Right atrium auricular region (tissue), 2 donors: ENCODE measurements around the gene PARD3B. TPM values are rescaled to one million over a fixed set of nuclear protein-coding genes. Genes with fewer than 3 reads are reported as not detected.

Experiments used
- DNase-seq: peaks from one replicate; pipeline ENCODE4 v3.0.0-alpha.2; 2019; ENCODE audit warnings: low spot score
- H3K27ac ChIP-seq, 2 donors: fragments of 200-600 bp; sonication (generic); 1 replicate in 1 of 2; 2 replicates in 1 of 2; pipeline ENCODE4 v1.5.1; 2016 to 2019
- H3K27me3 ChIP-seq, 2 donors: fragments of 200-600 bp; sonication (generic); one replicate each; pipeline versions ENCODE4 v1.5.1 to v1.6.0; 2017 to 2019
- H3K36me3 ChIP-seq: fragments of 200-600 bp; sonication (generic); one replicate; pipeline ENCODE4 v1.5.1; 2016
- H3K4me1 ChIP-seq, 2 donors: fragments of 200-600 bp; sonication (generic); one replicate each; pipeline versions ENCODE4 v1.5.1 to v1.6.0; 2017 to 2019
- H3K4me3 ChIP-seq, 2 donors: fragments of 200-600 bp; sonication (generic); 1 replicate in 1 of 2; 2 replicates in 1 of 2; pipeline ENCODE4 v1.5.1; 2017 to 2019; ENCODE audit warnings: mild to moderate bottlenecking in 1 of 2, moderate library complexity in 1 of 2
- H3K9me3 ChIP-seq, 2 donors: fragments of 200-600 bp; sonication (generic); one replicate each; pipeline ENCODE4 v1.5.1; 2019
- total RNA-seq, 2 donors: library from RNA; depleted of rRNA; stranded (reverse); fragments of >200 nt; gene quantifications; one replicate each; pipeline ENCODE4 v1.1.0, GENCODE V29; 2016
- TF ChIP-seq, protein P1 (sequence below), 2 donors: fragments of 200-600 bp; sonication (generic); IDR thresholded peaks; one replicate each; pipeline ENCODE4 v1.5.1; 2019; ENCODE audit warnings: antibody characterized with exemption in 2 of 2

Gene PARD3B
- total RNA-seq, 2 donors from 2014 or later: 7.4 to 12.2 TPM

DNA sequence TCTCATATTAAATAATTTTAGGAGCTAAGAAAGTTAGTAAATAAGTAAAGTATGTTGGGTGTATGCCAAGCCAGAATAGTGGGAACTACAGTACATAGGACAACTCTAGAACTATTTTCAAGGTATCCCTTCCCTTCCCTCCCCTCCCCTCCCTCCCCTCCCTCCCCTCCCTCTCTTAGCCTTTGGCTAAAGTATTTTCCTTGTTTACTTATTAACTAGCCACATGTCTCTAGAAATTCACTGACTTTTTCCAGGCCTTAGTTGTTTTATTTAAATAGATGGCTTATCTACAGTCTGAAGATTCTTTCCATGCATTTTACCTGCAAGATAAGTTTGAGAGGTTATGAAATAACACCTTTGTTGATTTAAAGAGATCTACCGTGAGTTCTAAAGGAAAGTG is 402.1 kb downstream of the PARD3B start:
- H3K4me3 ChIP-seq: no peak overlapping the region

DNA sequence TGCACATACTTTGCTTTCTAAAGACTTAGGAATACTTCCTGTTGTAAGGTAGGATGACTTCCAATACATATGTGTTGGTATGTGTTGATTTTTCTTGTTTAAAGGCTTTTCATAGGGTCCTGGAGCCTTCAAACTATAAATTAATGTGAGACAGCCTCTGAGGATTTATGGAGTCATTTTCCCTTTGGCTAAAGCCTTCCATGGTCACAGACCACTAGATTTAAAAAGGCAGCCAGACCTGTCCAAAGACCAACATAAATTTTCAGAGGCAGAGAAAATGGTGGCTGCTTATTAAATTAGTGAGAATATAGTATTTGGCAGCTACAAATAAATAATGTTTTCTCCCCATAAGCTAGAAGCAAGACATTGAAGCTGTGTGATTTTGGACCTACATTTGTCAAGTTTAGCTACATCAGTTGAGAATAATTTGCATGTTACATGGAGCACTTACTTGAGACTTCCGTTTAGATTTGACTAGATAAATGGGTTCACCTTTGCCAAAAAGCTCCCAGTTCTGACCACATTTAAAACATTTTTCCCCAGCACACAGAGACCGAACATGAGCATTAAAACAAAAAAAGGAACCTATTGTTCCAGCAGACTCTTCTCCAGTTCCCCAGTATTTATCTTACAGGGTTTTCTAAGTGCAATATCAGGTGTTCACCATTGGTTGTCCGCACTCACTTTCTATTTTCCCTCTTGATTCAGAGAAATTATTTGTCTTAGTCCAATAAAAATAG is 402.9 kb downstream of the PARD3B start:
- no peak for DNase-seq
- H3K27ac ChIP-seq: no peak overlapping the region
- peaks cover 0 to 9% of the 10 kb centered on the region in 2 donors for H3K9me3 ChIP-seq
- no peaks in the 10 kb centered on the region for H3K36me3 ChIP-seq
- no peaks in the 10 kb centered on the region for H3K27me3 ChIP-seq
- H3K4me3 ChIP-seq: no peak overlapping the region
- no peaks in the 10 kb centered on the region for H3K4me1 ChIP-seq
- TF ChIP-seq, protein P1, sequence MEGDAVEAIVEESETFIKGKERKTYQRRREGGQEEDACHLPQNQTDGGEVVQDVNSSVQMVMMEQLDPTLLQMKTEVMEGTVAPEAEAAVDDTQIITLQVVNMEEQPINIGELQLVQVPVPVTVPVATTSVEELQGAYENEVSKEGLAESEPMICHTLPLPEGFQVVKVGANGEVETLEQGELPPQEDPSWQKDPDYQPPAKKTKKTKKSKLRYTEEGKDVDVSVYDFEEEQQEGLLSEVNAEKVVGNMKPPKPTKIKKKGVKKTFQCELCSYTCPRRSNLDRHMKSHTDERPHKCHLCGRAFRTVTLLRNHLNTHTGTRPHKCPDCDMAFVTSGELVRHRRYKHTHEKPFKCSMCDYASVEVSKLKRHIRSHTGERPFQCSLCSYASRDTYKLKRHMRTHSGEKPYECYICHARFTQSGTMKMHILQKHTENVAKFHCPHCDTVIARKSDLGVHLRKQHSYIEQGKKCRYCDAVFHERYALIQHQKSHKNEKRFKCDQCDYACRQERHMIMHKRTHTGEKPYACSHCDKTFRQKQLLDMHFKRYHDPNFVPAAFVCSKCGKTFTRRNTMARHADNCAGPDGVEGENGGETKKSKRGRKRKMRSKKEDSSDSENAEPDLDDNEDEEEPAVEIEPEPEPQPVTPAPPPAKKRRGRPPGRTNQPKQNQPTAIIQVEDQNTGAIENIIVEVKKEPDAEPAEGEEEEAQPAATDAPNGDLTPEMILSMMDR (IDR thresholded peaks at IDR 0.05): no peak

More for the DNA sequence above, 402.1 kb downstream of the PARD3B start:
- no peak for DNase-seq
- Histone ChIP-seq H3K27ac (no peak overlapping the region), H3K36me3 (no peaks in the 10 kb centered on the region), H3K4me1 (no peaks in the 10 kb centered on the region), H3K27me3 (no peaks in the 10 kb centered on the region), H3K9me3 (peaks cover 0 to 9% of the 10 kb centered on the region in 2 donors)
- TF ChIP-seq, protein P1 (IDR thresholded peaks at IDR 0.05): no peak

DNA sequence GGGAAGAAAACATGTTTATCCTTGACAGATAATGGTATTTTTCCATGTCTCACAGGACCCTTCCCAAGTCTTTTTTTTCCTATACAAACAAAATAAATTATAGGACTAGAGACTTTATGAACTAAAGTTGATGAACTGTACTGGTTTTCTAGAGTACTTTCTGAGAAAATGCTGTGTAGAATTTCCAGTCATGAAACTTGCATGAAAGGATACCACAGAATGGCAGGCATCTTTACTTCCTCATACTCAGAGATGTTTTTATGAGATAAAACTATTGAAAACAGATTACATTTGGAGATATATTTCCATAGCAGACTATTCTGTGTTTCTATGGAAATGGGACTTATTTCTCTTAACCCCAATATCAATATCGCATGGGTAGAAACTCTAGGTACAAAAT is 403.5 kb downstream of the PARD3B start:
- no peak overlapping the region for H3K4me3 ChIP-seq
- no peak overlapping the region for H3K27ac ChIP-seq
- TF ChIP-seq, protein P1 (IDR thresholded peaks at IDR 0.05): no peak

DNA sequence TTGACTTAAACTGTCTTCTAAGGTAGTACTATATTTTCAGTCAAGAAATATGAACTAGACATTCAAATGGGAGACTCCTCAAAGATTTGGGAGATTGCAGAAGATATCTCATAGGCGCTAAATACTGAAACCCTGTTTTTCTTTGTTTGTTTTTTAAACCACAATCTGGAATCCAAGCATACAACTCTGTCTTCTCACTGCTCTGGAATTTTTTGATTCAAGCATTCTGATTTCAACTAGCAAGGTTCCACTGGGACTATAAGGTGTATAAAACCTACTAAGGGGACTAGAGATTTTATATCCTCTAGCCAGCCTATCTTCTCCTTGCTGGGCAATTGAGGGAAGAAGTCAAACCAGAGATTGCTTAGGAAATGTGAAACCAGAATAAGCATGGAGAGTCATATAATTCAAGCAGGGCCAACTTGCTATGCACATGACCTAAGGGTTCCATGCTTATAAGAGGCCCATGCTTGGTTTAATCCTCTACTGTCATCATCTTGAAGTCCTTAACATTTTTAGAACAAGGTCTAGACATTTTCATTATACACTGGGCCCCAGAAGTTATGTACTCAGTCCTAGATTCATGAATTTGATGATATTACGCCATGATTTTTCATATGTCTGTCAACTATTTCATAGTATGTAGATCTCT is 405.5 kb downstream of the PARD3B start:
- no peaks in the 10 kb centered on the region for H3K36me3 ChIP-seq
- H3K4me3 ChIP-seq: no peak overlapping the region
- TF ChIP-seq, protein P1 (IDR thresholded peaks at IDR 0.05): no peak
- no peaks in the 10 kb centered on the region for H3K9me3 ChIP-seq
- no peaks in the 10 kb centered on the region for H3K27me3 ChIP-seq
- no peak overlapping the region for H3K27ac ChIP-seq
- H3K4me1 ChIP-seq: no peaks in the 10 kb centered on the region
- DNase-seq: no peak

More for the DNA sequence above, 403.5 kb downstream of the PARD3B start:
- Histone ChIP-seq H3K9me3 (peaks cover 0 to 9% of the 10 kb centered on the region in 2 donors), H3K4me1 (no peaks in the 10 kb centered on the region), H3K36me3 (no peaks in the 10 kb centered on the region), H3K27me3 (no peaks in the 10 kb centered on the region)
- DNase-seq: no peak

DNA sequence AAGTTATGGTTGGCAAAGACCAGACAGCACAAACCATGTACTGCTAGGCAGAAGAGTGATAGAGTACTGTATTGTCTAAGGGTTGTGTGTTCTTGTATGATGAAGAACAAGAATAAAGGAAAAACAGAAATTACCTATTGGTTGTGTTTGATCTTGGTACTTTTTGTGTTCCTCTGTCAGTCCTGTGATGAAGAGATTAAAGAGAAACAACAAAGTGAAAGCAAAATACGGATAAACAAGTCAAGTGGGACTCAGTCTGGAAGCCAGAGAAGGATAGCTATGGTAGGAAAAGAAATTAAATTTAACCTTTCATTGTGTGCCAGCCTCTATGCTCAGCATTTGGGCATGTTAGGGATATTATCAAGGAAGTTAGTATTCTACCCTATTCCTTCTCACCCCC is 413.1 kb downstream of the PARD3B start:
- Histone ChIP-seq H3K36me3 (no peaks in the 10 kb centered on the region), H3K27me3 (no peaks in the 10 kb centered on the region), H3K27ac (no peak overlapping the region), H3K9me3 (no peaks in the 10 kb centered on the region), H3K4me3 (no peak overlapping the region), H3K4me1 (no peaks in the 10 kb centered on the region)
- DNase-seq: no peak
- TF ChIP-seq, protein P1 (IDR thresholded peaks at IDR 0.05): no peak
